ENCODE data around the gene FNDC3B. TPM values are rescaled to one million over a fixed set of nuclear protein-coding genes. Genes with fewer than 3 reads are reported as not detected.

Gene FNDC3B
- total and polyA plus RNA-seq, 7 donors = 16.2 to 93.9 (median 50.3) TPM

DNA sequence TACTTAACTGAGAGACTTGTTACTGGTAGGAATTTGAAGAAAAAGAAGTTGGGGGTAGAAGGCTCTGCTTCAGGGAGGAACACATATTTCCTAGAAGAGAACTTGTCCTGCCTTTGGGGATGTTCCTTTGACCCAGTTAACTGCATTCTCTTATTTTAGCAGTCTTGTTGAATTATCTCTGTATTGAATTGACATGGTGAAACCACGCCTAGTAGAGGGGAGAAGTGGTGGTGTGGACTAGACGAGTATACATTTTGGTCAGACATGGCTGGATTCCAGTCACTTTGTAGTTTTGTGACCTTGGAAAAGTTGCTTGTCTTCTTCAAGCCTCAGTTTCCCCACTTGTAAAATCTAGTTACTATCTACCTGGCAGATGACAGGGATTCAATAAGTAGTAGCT is 87.8 kb downstream of the FNDC3B start:
- WGBS, 2 donors = 69 to 82% methylated on average over 2 of the region's 2 CpGs
- no peak overlapping the region for H3K4me3 ChIP-seq
- no peak for DNase-seq
- H3K9me3 ChIP-seq = no peaks in the 10 kb centered on the region
- no peaks in the 10 kb centered on the region for H3K36me3 ChIP-seq
- H3K4me1 ChIP-seq = peaks cover 0 to 72% (median 55%) of the 10 kb centered on the region in 4 donors
- no peaks in the 10 kb centered on the region for H3K27me3 ChIP-seq
- peak overlapping the region; percentile 74 to 86 (median 78) for H3K27ac ChIP-seq
- TF ChIP-seq POLR2AphosphoS5 (IDR thresholded peaks at IDR 0.05) = no peak
- TF ChIP-seq EP300 (IDR thresholded peaks at IDR 0.05) = no peak
- TF ChIP-seq, protein P1, sequence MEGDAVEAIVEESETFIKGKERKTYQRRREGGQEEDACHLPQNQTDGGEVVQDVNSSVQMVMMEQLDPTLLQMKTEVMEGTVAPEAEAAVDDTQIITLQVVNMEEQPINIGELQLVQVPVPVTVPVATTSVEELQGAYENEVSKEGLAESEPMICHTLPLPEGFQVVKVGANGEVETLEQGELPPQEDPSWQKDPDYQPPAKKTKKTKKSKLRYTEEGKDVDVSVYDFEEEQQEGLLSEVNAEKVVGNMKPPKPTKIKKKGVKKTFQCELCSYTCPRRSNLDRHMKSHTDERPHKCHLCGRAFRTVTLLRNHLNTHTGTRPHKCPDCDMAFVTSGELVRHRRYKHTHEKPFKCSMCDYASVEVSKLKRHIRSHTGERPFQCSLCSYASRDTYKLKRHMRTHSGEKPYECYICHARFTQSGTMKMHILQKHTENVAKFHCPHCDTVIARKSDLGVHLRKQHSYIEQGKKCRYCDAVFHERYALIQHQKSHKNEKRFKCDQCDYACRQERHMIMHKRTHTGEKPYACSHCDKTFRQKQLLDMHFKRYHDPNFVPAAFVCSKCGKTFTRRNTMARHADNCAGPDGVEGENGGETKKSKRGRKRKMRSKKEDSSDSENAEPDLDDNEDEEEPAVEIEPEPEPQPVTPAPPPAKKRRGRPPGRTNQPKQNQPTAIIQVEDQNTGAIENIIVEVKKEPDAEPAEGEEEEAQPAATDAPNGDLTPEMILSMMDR (IDR thresholded peaks at IDR 0.05) = no peak
- TF ChIP-seq POLR2A (IDR thresholded peaks at IDR 0.05) = no peak
- intact Hi-C loops (cut with DNase I) = loop anchor here (5.0 kb wide), 2 partner anchors 85 to 190 kb away; no protein-coding TSS in a partner anchor

DNA sequence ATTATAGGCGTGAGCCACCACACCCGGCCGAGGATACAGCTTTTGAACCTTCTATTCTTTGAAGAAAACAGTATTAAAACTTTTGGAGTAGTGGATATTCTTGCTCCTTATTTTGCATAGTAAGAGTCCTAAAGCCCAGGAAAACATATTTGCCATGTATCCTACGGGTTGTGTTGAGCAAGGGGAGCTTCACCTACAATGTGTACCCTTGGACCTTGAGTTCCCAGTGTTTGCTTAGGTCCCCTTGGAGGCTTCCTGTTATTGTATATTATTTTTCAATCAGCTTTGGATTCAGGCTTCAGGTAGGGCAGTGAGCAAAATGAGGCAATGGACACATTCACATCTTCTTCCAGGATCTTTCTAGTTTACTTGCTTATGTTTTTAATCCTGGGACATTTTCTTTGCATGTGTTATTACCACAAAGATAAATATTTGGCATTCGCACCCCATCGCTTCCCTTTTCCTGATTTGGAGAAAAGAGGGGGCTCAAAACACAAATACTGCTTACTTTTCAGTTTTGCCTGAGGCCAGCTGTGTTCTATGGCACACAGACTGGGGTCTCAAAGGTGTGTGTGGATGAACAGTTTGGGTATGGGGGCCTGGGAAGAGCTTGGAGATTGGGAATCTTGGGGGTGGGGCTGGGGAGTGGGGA is 88.7 kb downstream of the FNDC3B start:
- no peaks in the 10 kb centered on the region for H3K9me3 ChIP-seq
- no peak overlapping the region for H3K4me3 ChIP-seq
- peaks cover 0 to 66% (median 51%) of the 10 kb centered on the region in 4 donors for H3K4me1 ChIP-seq
- H3K27me3 ChIP-seq = no peaks in the 10 kb centered on the region
- WGBS, 2 donors = 92 to 93% methylated on average over 6 of the region's 6 CpGs
- intact Hi-C loops (cut with DNase I) = loop anchor here (5.0 kb wide), 2 partner anchors 86 to 189 kb away; no protein-coding TSS in a partner anchor
- H3K27ac ChIP-seq = peak overlapping the region in 3 of 4 donors; percentile 78 to 86 (median 78)
- no peaks in the 10 kb centered on the region for H3K36me3 ChIP-seq
- TF ChIP-seq POLR2A (IDR thresholded peaks at IDR 0.05) (no peak), POLR2AphosphoS5 (IDR thresholded peaks at IDR 0.05) (no peak), EP300 (IDR thresholded peaks at IDR 0.05) (no peak)
- TF ChIP-seq, protein P1 (IDR thresholded peaks at IDR 0.05) = no peak
- no peak for DNase-seq

DNA sequence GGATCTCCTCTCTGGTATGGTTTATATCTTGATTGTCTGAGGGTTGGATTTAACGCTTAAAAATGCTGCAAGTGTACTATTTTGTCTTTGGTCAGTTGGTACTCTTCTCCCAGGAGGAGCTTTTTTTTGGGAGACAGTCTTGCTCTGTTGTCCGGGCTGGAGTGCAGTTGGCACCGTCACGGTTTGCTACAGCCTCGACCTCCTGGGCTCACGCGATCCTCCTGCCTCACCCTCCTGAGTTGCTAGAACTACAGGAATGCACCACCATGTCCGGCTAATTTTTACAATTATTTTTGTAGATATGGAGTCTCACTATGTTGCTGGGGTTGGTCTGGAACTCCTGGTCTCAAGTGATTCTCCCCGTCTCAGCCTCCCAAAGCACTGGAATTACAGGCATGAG is 89.5 kb downstream of the FNDC3B start:
- no peak overlapping the region for H3K4me3 ChIP-seq
- H3K27me3 ChIP-seq = no peaks in the 10 kb centered on the region
- H3K4me1 ChIP-seq = peaks cover 0 to 74% (median 51%) of the 10 kb centered on the region in 4 donors
- intact Hi-C loops (cut with DNase I) = loop anchor here (5.0 kb wide), 2 partner anchors 87 to 188 kb away; no protein-coding TSS in a partner anchor
- H3K9me3 ChIP-seq = no peaks in the 10 kb centered on the region
- peak overlapping the region; percentile 32 to 86 (median 74) for H3K27ac ChIP-seq
- no peak for DNase-seq
- TF ChIP-seq, protein P1 (IDR thresholded peaks at IDR 0.05) = no peak
- TF ChIP-seq EP300 (IDR thresholded peaks at IDR 0.05) = no peak
- TF ChIP-seq POLR2A (IDR thresholded peaks at IDR 0.05) = no peak
- TF ChIP-seq POLR2AphosphoS5 (IDR thresholded peaks at IDR 0.05) = no peak
- H3K36me3 ChIP-seq = no peaks in the 10 kb centered on the region
- 96 to 98% methylated on average over 9 of the region's 9 CpGs for WGBS, 2 donors

DNA sequence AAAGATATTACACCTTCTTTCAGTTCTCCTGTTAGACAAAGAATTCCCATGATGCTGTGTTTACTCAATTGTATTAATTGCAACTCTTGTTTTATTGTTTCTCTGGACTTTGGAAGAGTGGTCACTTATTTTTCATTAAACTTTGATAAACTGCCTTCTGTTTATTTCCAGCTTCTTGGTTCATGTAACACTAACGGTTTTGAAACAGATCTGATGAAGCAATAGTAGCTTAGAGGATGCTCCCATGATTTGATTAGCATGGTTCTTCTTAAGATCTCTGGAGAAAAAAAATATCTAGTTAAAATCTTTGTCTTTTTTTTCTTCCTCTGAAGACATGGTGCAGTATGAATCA is 90.1 kb downstream of the FNDC3B start:
- H3K9me3 ChIP-seq = no peaks in the 10 kb centered on the region
- intact Hi-C loops (cut with DNase I) = loop anchor here (5.0 kb wide), 2 partner anchors 87 to 188 kb away; no protein-coding TSS in a partner anchor
- no peak for DNase-seq
- H3K27ac ChIP-seq = peak overlapping the region; percentile 32 to 86 (median 74)
- peaks cover 0 to 78% (median 51%) of the 10 kb centered on the region in 4 donors for H3K4me1 ChIP-seq
- H3K36me3 ChIP-seq = no peaks in the 10 kb centered on the region
- 51 to 69% methylated on average over 1 of the region's 1 CpG for WGBS, 2 donors
- no peak overlapping the region for H3K4me3 ChIP-seq
- H3K27me3 ChIP-seq = no peaks in the 10 kb centered on the region
- no peak for TF ChIP-seq EP300 (IDR thresholded peaks at IDR 0.05)
- peak in 1 of 4 donors; percentile 3 for TF ChIP-seq POLR2AphosphoS5 (IDR thresholded peaks at IDR 0.05)
- TF ChIP-seq POLR2A (IDR thresholded peaks at IDR 0.05) = no peak

DNA sequence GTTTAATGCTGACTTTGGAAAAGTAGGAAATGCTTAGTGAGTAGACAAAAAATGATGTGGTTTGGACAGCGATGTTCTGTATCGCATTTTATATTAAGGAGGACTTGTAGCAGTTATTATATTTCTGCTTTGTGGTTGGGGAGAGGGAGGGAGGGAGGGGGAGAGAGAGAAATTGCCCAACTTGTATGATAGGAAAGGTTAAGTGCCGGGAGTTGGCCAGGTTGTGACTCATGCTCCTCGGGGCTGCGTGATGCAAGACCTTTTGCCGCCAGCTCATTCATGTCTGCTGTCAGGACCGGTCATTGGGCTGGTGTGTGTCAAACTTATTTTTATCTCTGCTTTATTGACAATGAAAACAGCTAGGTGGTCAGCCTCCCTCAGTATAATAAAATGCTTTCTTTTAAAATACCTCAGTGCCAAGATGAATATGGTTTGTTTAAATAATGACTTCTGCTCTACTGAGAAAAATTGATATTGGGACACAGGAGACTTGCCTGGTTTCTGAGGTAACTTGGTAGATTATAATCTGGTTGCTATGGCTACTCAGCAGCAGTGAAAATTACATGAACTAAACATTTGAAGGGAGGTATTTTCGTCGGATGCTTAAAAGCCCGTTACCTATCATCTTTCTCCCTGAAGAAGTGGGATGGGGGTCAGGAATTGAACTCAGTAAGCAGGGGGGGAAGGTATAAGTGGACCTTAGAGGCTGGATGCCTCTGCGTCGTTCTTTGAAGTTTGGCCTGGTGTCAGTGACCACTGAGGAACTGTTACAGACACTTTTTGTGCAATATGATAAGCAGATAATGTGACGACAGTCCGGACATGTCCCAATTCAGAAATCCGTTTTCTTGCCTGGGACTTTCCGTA is 90.7 kb downstream of the FNDC3B start:
- Histone ChIP-seq H3K9me3 (no peaks in the 10 kb centered on the region), H3K27me3 (no peaks in the 10 kb centered on the region), H3K4me1 (peaks cover 0 to 78% (median 50%) of the 10 kb centered on the region in 4 donors), H3K4me3 (no peak overlapping the region), H3K27ac (peak overlapping the region; percentile 38 to 86 (median 74)), H3K36me3 (no peaks in the 10 kb centered on the region)
- WGBS, 2 donors = 64 to 65% methylated on average over 16 of the region's 16 CpGs
- intact Hi-C loops (cut with DNase I) = loop anchor here (5.0 kb wide), 2 partner anchors 88 to 187 kb away; no protein-coding TSS in a partner anchor
- DNase-seq = peak; percentile 97
- TF ChIP-seq POLR2A (IDR thresholded peaks at IDR 0.05) (no peak), POLR2AphosphoS5 (IDR thresholded peaks at IDR 0.05) (peak; percentile 81 to 87 (median 86)), EP300 (IDR thresholded peaks at IDR 0.05) (peak; percentile 20 to 72 (median 46))
